Left lobe of liver (tissue), 2 donors: ENCODE results near the gene CLSTN2. TPM values are rescaled to one million over a fixed set of nuclear protein-coding genes. Genes with fewer than 3 reads are reported as not detected.
A peak's percentile ranks its signal among the peaks of the same experiment; 100 is the strongest.

ENCODE experiments used
- ATAC-seq: fragments of 200-7000 bp; cut with Tn5 transposase; one replicate; pipeline ENCODE4 v1.9.1; 2020; ENCODE audit warnings: mild to moderate bottlenecking, moderate library complexity
- DNase-seq: peaks from one replicate; pipeline ENCODE4 v3.0.0-alpha.2; 2020; ENCODE audit warnings: low spot score
- total RNA-seq: library from RNA; stranded (reverse); gene quantifications from one replicate; pipeline ENCODE4 v1.2.1, GENCODE V29; 2021
- donor health status: DM: no; HTN: no; CAD: no; lungs with moderate emphysema.
- donor health status: DM: no; HTN: yes; CAD: no.

Gene CLSTN2
- total RNA-seq, 1 donor from 2014 or later, result 1.9 TPM

DNA sequence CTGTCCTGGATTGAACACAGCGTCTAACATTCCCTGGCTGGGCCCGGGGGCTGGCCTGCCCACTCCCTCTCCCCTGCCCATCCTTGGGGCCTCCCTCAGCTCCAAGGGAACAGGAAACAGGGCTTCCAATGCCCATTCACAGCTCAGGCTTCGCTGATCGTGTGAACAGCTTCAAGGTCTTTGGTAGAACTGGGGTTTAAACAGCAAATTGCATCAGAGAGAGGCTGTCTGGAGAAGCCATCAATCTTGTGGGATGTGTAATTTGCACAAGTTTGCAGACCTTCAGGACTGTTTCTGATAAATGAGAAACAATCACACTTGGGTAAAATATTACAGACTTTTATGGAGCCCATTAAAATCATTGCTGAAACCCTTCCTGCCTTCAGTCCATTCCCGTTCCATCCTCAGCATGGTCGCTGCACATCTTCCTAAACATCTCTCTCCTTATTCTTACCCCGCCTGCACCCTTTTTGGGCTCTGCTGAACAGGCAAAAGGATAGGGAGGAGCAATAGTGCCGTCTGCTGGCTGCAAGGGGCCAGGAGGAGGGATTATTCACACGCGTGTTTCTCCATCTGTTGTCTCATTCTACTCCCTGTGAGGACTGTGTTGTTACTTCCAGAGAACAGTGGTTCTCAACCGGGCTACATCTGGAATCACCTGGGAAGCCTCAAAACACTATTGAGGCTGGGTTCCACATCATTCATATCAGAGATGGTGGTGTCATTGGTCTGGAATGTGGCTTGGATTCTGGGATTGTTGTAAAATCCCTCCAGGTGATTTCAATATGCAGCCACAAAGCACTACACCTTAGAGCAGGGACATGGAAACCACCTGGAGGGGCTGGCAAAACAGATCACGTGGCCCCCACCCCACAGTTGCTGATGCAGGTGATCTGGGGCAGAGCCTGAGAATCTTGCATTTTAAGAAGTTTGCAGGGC is 116.3 kb downstream of the CLSTN2 start:
- ATAC-seq, result peak; percentile 63

GRCh38 chr3:140052771-140053702 is 118.1 kb downstream of the CLSTN2 start:
- ATAC-seq (no peak), DNase-seq (no peak)

More for the DNA sequence above, 116.3 kb downstream of the CLSTN2 start:
- DNase-seq, result no peak

- no peak for DNase-seq
- ATAC-seq, result no peak
Measured at GRCh38 chr3:140053794-140054193, 118.8 kb downstream of the CLSTN2 start.

GRCh38 chr3:140055092-140055791 is 120.3 kb downstream of the CLSTN2 start:
- DNase-seq (no peak), ATAC-seq (no peak)

DNA sequence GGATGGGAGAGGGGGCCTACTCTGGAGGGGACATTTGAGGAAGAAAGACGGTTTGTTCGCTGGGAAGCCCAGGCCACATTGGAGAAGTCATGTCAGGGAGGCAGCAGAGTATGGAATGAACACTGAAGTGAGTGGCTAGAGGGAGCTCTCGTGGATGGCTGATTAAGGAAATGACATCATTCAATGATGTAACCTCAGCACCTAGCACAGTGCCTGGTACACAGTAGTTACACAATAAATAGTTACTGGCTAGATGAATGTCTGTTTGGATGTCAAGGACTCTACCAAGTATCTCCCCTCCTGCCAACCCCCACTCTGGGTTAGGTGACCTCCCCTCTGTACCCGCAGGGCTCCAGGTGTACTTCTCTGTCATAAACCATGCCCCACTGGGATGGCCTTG is 121.1 kb downstream of the CLSTN2 start:
- DNase-seq (no peak), ATAC-seq (no peak)

DNA sequence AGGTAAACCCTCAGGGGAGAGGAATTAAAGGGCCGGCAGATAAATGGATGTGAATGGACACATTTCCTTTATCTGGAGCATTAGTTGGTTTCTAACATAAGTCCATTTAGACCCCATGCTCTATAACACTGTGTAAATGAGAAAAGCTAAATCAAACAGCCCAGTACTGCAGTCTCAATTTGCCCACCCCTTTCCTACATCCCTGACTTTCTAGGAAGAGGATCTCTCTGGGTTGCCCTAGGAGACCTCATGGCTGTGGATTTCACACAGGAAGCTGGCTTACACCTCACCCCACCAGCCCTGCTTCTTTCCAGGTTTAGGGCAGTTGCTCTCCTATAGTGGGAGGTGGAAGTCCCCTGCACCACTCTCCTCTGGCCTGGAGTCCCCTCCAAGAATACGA is 126.2 kb downstream of the CLSTN2 start:
- DNase-seq (no peak), ATAC-seq (no peak)

GRCh38 chr3:140062461-140062860 is 127.5 kb downstream of the CLSTN2 start:
- DNase-seq, result no peak
- ATAC-seq, result no peak

- ATAC-seq (no peak), DNase-seq (no peak)
Measured at GRCh38 chr3:140067487-140067886, 132.5 kb downstream of the CLSTN2 start.

DNA sequence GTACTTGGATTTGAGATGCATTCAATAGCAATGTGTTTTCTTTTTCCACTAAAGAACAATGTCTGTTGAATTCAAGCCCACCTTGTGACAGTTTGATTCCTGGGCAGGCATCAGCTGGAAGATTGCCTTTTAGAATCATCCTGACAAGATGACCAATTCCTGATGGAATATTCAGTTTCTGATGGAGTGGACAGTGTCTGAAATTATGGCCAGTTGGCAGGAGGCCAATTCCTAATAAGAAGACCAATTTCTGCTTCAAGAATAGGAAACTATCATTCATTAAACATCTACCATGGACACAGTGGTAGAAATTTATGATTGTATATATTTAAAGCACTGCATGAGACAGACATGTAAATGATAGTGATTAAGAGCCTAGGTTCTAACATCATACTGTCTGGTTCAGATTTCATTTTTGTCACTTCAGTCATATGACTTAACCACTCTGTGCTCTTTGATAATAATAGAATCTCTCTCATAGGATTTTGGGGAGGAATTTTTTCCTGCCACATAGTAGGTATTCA is 133.6 kb downstream of the CLSTN2 start:
- no peak for ATAC-seq

GRCh38 chr3:140073278-140074045 is 138.5 kb downstream of the CLSTN2 start:
- no peak for ATAC-seq
- no peak for DNase-seq

More for the DNA sequence above, 133.6 kb downstream of the CLSTN2 start:
- no peak for DNase-seq

- DNase-seq, result no peak
Measured at GRCh38 chr3:140076552-140076951, 141.6 kb downstream of the CLSTN2 start.

DNA sequence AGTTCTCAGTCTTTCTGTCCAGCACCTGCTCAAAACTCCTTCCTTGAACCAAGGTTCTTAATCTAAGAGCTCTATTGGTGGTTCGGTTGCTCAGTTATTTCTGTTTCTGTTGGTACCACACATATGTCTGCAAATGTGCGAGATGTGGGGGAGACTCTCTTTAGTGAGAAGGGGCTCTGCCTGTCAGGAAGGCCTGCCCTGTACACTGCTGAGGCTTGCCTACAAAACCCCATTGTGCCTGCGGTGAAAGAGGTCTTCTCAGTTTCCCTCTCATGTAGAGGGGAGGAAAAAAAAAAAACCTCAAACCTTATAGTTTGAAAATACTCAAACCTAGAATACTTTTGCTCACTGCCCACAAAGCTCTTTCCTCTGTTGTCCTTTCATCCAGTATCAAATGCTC is 142.4 kb downstream of the CLSTN2 start:
- DNase-seq (no peak), ATAC-seq (no peak)

More at GRCh38 chr3:140076552-140076951, 141.6 kb downstream of the CLSTN2 start:
- ATAC-seq, result no peak

DNA sequence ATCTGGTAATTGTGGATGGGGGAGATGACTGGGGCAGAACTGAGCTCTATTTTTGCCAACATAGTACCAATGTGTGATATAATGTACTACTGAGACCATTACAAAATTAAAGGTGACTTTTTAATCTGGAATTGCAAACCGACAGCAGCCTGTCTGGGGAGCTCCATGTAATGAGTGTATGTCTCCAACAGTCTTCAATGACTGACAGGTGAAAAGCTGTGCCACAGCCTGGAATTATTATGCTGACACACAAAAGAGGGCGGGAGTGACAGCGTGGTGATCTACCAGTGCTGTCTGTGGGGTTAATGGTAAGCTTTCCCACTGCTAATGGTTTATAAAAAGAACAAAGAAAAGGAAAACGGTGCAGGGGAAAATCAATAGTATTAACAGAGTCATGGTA is 143.4 kb downstream of the CLSTN2 start:
- ATAC-seq (no peak), DNase-seq (no peak)

DNA sequence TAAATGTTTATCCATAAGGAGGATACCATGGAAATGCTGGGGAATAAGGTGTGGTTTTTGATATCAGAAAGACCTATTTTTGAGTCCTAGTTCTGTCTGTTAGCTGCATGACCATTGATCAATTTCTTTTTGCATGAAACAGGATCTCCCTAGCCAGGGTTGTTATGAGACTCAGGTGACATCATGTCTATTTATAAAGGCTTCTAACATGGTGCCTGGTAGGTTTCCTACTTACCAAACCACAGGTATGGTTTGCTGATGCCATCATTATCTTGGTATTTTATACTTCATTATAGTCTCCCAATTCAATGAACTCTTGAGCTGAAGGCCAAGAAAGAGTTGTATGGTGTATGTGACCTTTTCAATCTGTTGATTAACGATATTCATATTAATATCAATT is 144.0 kb downstream of the CLSTN2 start:
- ATAC-seq, result no peak
- DNase-seq, result no peak

DNA sequence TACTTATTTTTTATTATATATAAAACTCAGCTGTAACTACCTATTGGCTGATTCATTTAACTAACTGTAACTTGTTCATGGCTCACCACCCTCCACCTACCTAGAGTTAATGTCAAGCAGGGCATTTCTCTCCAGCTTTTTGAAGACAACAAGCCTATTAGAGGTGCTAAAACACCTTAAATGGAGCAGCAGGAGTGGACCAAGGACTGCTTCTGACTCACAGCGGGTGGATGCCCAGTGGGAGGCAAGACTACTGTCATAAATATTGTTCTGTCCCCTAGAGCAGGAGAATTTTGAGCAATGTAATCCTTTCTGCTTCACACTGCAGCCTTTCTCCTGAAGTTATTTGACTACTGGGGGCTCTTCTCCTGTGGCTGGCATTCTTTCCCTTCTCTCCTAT is 146.9 kb downstream of the CLSTN2 start:
- DNase-seq, result no peak
- ATAC-seq, result no peak

- DNase-seq (no peak), ATAC-seq (no peak)
Measured at GRCh38 chr3:140085001-140085400, 150.0 kb downstream of the CLSTN2 start.

- ATAC-seq (peak; percentile 86), DNase-seq (no peak)
Measured at GRCh38 chr3:140086642-140087041, 151.7 kb downstream of the CLSTN2 start.

DNA sequence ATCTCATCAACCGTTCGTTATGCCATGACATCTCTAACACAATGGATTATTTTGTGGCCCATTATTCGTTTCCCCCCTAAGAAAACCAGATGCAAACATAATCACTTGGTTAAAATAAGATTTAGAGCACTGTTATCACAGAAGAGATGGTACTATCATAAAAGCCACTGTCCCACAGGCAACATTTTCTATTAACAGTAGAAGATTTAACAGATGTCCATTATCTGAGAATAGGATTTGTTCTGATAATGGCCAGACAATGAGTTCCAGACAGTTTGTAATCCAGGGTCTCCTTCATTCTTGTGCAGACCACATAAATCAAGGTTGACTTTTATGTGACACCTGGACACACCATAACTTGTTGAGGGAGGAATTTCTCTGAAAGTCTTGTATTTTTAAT is 153.1 kb downstream of the CLSTN2 start:
- ATAC-seq, result no peak
- no peak for DNase-seq

DNA sequence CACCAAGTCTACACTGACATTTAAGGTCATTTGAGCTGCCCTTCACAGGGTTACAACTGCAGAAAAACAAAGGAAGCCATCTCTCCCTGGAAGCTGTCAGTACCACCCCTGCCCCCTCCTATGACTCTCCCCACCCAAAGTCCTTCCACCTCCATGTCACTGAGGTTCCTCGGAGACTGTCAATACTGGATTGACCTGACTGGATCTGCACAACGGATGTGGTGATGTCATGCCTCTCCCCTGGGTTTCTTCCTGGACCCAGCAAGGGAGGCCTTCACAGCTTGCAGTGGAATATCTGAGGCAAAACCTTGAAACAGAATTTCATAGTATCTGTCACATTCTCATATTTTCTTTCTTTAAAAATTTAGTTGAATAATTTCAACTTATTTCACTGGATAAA is 153.5 kb downstream of the CLSTN2 start:
- DNase-seq (no peak), ATAC-seq (no peak)
